Measurements from ENCODE around the gene NDST1. TPM values are rescaled to one million over a fixed set of nuclear protein-coding genes. Genes with fewer than 3 reads are reported as not detected.

Gene NDST1
- total and polyA plus RNA-seq, 2 donors (not counting 3 experiments of a cell fraction or from before 2014, with no cell fraction given): 38.6 to 102 TPM

- Histone ChIP-seq H3K4me2 (ENCODE audit: insufficient read depth, low read length) (peak overlapping the region; percentile 6), H3K9ac (replicated peaks; ENCODE audit: extremely low read depth, insufficient read depth, low read length) (peak overlapping the region; percentile 12), H3K27me3 (ENCODE audit: control insufficient read depth in 2 of 2, insufficient read depth in 2 of 2, low read length in 2 of 2) (no peaks in the 10 kb centered on the region), H4K20me1 (replicated peaks; ENCODE audit: control insufficient read depth, extremely low read depth, insufficient read depth, low read length) (no peaks in the 10 kb centered on the region), H3K4me3 (replicated peaks in 1 of 3; ENCODE audit: insufficient read depth in 1 of 3, low read depth in 1 of 3, low read length in 3 of 3) (no peak overlapping the region), H3K36me3 (ENCODE audit: control insufficient read depth in 2 of 2, extremely low read depth in 1 of 2, insufficient read depth in 2 of 2, low read length in 2 of 2) (peaks cover 0 to 3% of the 10 kb centered on the region in 2 experiments), H3K27ac (ENCODE audit: insufficient read depth, low read depth, low read length) (peak overlapping the region; percentile 17), H2AFZ (ENCODE audit: low read depth, low read length) (no peak overlapping the region), H3K9me1 (replicated peaks; ENCODE audit: control insufficient read depth, extremely low read depth, insufficient read depth, low read length) (no peaks in the 10 kb centered on the region), H3K9me3 (replicated peaks; ENCODE audit: control insufficient read depth, insufficient read depth, low read length) (no peaks in the 10 kb centered on the region), H3K79me2 (ENCODE audit: control insufficient read depth, insufficient read depth, low read length) (peaks cover 47% of the 10 kb centered on the region), H3K4me1 (ENCODE audit: control insufficient read depth, extremely low read depth, insufficient read depth, low read length) (peaks cover 25% of the 10 kb centered on the region)
- intact Hi-C loops (cut with micrococcal nuclease): loop anchor here (1.0 kb wide), 2 partner anchors 11 to 16 kb away; no protein-coding TSS in a partner anchor
- BruUV-seq (replicated peaks): TSS peak; percentile 23
- POLR2A ChIA-PET: interaction anchor here (0.6 to 1.2 kb wide), 3 partner anchors 13 to 25 kb away, joined by 3 to 4 read pairs (median 3); no protein-coding TSS in a partner anchor
- dilution Hi-C loops (cut with MboI; ENCODE audit: extremely low pct_ligation_motif_present, low sequenced_read_pairs): no loop called here
- CTCF ChIA-PET: interaction anchor here (1.1 to 6.2 kb wide), 10 partner anchors 9 to 47 kb away, joined by 3 to 70 read pairs (median 6); partner anchors contain the start of gene NDST1
- FAIRE-seq: no peak
- TF ChIP-seq POLR2AphosphoS5 (IDR thresholded peaks at IDR 0.05; ENCODE audit: insufficient read depth, low read depth, low read length) (no peak), JUN (IDR thresholded peaks at IDR 0.05; ENCODE audit: borderline replicate concordance, insufficient read depth, insufficient read length, low read depth) (no peak)
- TF ChIP-seq, protein P1, sequence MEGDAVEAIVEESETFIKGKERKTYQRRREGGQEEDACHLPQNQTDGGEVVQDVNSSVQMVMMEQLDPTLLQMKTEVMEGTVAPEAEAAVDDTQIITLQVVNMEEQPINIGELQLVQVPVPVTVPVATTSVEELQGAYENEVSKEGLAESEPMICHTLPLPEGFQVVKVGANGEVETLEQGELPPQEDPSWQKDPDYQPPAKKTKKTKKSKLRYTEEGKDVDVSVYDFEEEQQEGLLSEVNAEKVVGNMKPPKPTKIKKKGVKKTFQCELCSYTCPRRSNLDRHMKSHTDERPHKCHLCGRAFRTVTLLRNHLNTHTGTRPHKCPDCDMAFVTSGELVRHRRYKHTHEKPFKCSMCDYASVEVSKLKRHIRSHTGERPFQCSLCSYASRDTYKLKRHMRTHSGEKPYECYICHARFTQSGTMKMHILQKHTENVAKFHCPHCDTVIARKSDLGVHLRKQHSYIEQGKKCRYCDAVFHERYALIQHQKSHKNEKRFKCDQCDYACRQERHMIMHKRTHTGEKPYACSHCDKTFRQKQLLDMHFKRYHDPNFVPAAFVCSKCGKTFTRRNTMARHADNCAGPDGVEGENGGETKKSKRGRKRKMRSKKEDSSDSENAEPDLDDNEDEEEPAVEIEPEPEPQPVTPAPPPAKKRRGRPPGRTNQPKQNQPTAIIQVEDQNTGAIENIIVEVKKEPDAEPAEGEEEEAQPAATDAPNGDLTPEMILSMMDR (IDR thresholded peaks at IDR 0.05; ENCODE audit: extremely low read depth in 1 of 2, insufficient read depth in 1 of 2, low read depth in 1 of 2, low read length in 2 of 2): no peak
- no peak for DNase-seq (ENCODE audit: low read depth, low spot score)
Observed at GRCh38 chr5:150497989-150498317, 10.0 kb upstream of the NDST1 start.

DNA sequence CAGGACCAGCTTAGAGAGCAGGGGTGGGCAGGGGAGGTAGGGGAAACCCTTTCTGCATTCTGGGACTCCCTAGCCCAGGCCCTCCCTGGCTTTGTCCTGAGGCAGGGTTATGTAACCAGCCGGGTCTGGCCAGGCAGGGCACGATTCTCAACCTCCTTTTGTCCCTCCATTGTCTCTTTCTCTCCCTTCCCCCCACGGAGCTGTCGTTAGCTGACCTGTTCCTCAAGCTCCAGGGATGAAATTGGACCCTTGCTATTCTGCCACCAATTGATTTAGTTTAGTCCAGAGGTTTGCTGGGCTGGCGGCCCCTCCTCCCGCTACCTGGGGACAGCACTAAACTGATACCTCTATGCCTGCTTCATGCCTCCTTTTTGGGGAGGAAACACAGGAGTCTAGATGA, 9.4 kb upstream of the NDST1 start:
- ChIA-PET CTCF (interaction anchor here (1.3 to 6.2 kb wide), 6 partner anchors 9 to 46 kb away, joined by 3 to 70 read pairs (median 6); partner anchors contain the start of gene NDST1), POLR2A (no interaction called here)
- no peak overlapping the region for H3K4me3 ChIP-seq (replicated peaks in 1 of 3; ENCODE audit: insufficient read depth in 1 of 3, low read depth in 1 of 3, low read length in 3 of 3)
- peaks cover 0 to 3% of the 10 kb centered on the region in 2 experiments for H3K36me3 ChIP-seq (ENCODE audit: control insufficient read depth in 2 of 2, extremely low read depth in 1 of 2, insufficient read depth in 2 of 2, low read length in 2 of 2)
- no TSS peak for BruUV-seq (replicated peaks)
- no peak overlapping the region for H3K4me2 ChIP-seq (ENCODE audit: insufficient read depth, low read length)
- peaks cover 48% of the 10 kb centered on the region for H3K79me2 ChIP-seq (ENCODE audit: control insufficient read depth, insufficient read depth, low read length)
- no peak overlapping the region for H2AFZ ChIP-seq (ENCODE audit: low read depth, low read length)
- no peaks in the 10 kb centered on the region for H4K20me1 ChIP-seq (replicated peaks; ENCODE audit: control insufficient read depth, extremely low read depth, insufficient read depth, low read length)
- H3K4me1 ChIP-seq (ENCODE audit: control insufficient read depth, extremely low read depth, insufficient read depth, low read length): peaks cover 25% of the 10 kb centered on the region
- no peaks in the 10 kb centered on the region for H3K9me1 ChIP-seq (replicated peaks; ENCODE audit: control insufficient read depth, extremely low read depth, insufficient read depth, low read length)
- intact Hi-C loops (cut with micrococcal nuclease): no loop called here
- H3K27me3 ChIP-seq (ENCODE audit: control insufficient read depth in 2 of 2, insufficient read depth in 2 of 2, low read length in 2 of 2): no peaks in the 10 kb centered on the region
- H3K9me3 ChIP-seq (replicated peaks; ENCODE audit: control insufficient read depth, insufficient read depth, low read length): no peaks in the 10 kb centered on the region
- TF ChIP-seq JUN (IDR thresholded peaks at IDR 0.05; ENCODE audit: borderline replicate concordance, insufficient read depth, insufficient read length, low read depth): no peak
- no peak for TF ChIP-seq POLR2A (IDR thresholded peaks at IDR 0.05; ENCODE audit: low read depth, low read length)
- TF ChIP-seq FOS (IDR thresholded peaks at IDR 0.05; ENCODE audit: borderline replicate concordance, insufficient read depth, low read length): no peak
- no peak for TF ChIP-seq GATA2 (IDR thresholded peaks at IDR 0.05; ENCODE audit: insufficient read depth, insufficient read length, low read depth, low read length)
- no peak for TF ChIP-seq EZH2 (IDR thresholded peaks at IDR 0.05; ENCODE audit: borderline replicate concordance, low read depth, low read length, severe bottlenecking)
- TF ChIP-seq POLR2AphosphoS5 (IDR thresholded peaks at IDR 0.05; ENCODE audit: insufficient read depth, low read depth, low read length): no peak
- TF ChIP-seq MYC (IDR thresholded peaks at IDR 0.05; ENCODE audit: low read depth, low read length): no peak
- TF ChIP-seq, protein P1 (IDR thresholded peaks at IDR 0.05; ENCODE audit: extremely low read depth in 1 of 2, insufficient read depth in 1 of 2, low read depth in 1 of 2, low read length in 2 of 2): no peak
- TF ChIP-seq, protein P2, sequence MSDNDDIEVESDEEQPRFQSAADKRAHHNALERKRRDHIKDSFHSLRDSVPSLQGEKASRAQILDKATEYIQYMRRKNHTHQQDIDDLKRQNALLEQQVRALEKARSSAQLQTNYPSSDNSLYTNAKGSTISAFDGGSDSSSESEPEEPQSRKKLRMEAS (IDR thresholded peaks at IDR 0.05; ENCODE audit: insufficient read depth, insufficient read length): no peak
- H3K9ac ChIP-seq (replicated peaks; ENCODE audit: extremely low read depth, insufficient read depth, low read length): no peak overlapping the region
- dilution Hi-C loops (cut with MboI; ENCODE audit: extremely low pct_ligation_motif_present, low sequenced_read_pairs): no loop called here
- H3K27ac ChIP-seq (ENCODE audit: insufficient read depth, low read depth, low read length): no peak overlapping the region
- DNase-seq (ENCODE audit: low read depth, low spot score) (no peak), FAIRE-seq (no peak)

All from endothelial cell of umbilical vein (primary cell).